ENCODE measurements around the gene ASIC4.

Gene ASIC4

GRCh38 chr2:219552382-219553167 is 38.3 kb downstream of the ASIC4 start:
- DNase-seq (ENCODE audit: low spot score) = peak; percentile 91

GRCh38 chr2:219553168-219553417 is 38.8 kb downstream of the ASIC4 start:
- DNase-seq (ENCODE audit: low spot score) = no peak

- no peak for DNase-seq (ENCODE audit: low spot score)
Observed at GRCh38 chr2:219553463-219553963, 39.2 kb downstream of the ASIC4 start.

- no peak for DNase-seq (ENCODE audit: low spot score)
Observed at GRCh38 chr2:219554350-219554749, 40.1 kb downstream of the ASIC4 start.

GRCh38 chr2:219555956-219556355 is 41.7 kb downstream of the ASIC4 start:
- no peak for DNase-seq (ENCODE audit: low spot score)

GRCh38 chr2:219556413-219556812 is 42.1 kb downstream of the ASIC4 start:
- DNase-seq (ENCODE audit: low spot score) = no peak

GRCh38 chr2:219557320-219557719 is 43.0 kb downstream of the ASIC4 start:
- DNase-seq (ENCODE audit: low spot score) = no peak

- no peak for DNase-seq (ENCODE audit: low spot score)
Observed at GRCh38 chr2:219557791-219558785, 43.8 kb downstream of the ASIC4 start.

GRCh38 chr2:219559156-219559915 is 45.1 kb downstream of the ASIC4 start:
- DNase-seq (ENCODE audit: low spot score) = no peak

- no peak for DNase-seq (ENCODE audit: low spot score)
Observed at GRCh38 chr2:219560037-219560892, 46.0 kb downstream of the ASIC4 start.

GRCh38 chr2:219560893-219561178 is 46.6 kb downstream of the ASIC4 start:
- no peak for DNase-seq (ENCODE audit: low spot score)

- no peak for DNase-seq (ENCODE audit: low spot score)
Observed at GRCh38 chr2:219561179-219562048, 47.1 kb downstream of the ASIC4 start.

- DNase-seq (ENCODE audit: low spot score) = no peak
Observed at GRCh38 chr2:219562049-219563020, 48.1 kb downstream of the ASIC4 start.

- no peak for DNase-seq (ENCODE audit: low spot score)
Observed at GRCh38 chr2:219563271-219563928, 49.1 kb downstream of the ASIC4 start.

- no peak for DNase-seq (ENCODE audit: low spot score)
Observed at GRCh38 chr2:219565130-219566080, 51.1 kb downstream of the ASIC4 start.

- DNase-seq (ENCODE audit: low spot score) = no peak
Observed at GRCh38 chr2:219566640-219567039, 52.4 kb downstream of the ASIC4 start.

- no peak for DNase-seq (ENCODE audit: low spot score)
Observed at GRCh38 chr2:219567131-219567530, 52.8 kb downstream of the ASIC4 start.

Data from Ammon's horn (tissue), 1 donor.